CD4-positive, alpha-beta T cell treated with Interleukin-6 at 100 ng/mL for 8 hours (primary cell): ENCODE measurements around the gene SLC25A11.
"Not testable (repeated sequence)": the region's sequence is repeated elsewhere in the genome, so short reads cannot be mapped to it uniquely, and the experiment has no call there.

Experiments
- DNase-seq: peaks from one replicate; pipeline ENCODE4 v3.0.0-alpha.2; 2020; ENCODE audit warnings: mixed read lengths, low spot score

Gene SLC25A11

DNA sequence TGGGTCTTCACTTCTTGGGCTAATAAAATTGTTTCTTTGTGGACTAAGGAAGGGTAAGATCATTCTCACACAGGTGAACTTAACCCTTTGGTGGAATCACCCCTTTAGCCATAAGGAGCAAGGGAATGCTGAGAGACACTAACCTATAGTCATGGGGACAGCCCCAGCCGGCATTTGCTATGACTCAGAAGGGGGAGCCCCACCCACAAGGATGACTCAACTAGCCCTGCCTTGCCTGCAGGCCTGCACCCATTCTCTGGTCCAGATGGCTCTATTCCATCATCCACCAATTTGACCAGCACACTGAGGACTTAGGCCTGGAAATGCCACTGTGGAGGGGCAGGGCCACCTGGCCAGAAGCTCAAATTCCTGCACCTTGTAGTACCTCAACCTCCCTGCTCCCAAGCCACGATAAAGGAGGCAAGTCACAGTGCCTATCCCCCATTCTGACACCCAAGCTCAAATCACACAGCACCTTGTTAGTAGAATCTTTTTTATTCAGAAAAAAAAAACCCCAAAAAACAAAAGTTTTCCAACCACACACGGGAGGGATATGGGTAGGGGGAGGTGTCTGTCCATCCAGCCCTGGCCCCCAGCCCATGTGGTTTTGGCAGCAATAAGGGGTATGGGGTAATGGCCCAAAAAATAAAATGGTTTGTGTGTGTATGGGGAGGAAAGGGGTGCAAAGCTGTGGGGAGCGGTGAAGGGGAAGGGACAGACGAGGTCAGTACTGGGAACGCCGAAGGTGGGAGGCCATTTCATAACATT is 5.5 kb upstream of the SLC25A11 start:
- peak; percentile 72 for DNase-seq

DNA sequence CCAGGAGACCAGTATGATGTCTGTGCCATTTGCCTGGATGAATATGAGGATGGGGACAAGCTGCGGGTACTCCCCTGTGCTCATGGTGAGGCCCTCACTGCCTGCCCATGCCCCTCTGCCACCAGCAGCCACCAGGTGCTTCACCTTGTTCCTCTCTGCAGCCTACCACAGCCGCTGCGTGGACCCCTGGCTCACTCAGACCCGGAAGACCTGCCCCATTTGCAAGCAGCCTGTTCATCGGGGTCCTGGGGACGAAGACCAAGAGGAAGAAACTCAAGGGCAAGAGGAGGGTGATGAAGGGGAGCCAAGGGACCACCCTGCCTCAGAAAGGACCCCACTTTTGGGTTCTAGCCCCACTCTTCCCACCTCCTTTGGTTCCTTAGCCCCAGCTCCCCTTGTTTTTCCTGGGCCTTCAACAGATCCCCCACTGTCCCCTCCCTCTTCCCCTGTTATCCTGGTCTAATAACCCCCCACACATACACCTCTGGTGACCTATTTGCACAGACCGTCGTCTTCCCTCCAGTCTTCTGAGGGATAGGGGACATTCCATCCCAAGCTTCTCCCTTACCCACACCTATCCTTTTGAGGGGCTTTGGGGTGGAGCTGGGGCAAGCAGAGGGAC is 4.8 kb upstream of the SLC25A11 start:
- no peak for DNase-seq

DNA sequence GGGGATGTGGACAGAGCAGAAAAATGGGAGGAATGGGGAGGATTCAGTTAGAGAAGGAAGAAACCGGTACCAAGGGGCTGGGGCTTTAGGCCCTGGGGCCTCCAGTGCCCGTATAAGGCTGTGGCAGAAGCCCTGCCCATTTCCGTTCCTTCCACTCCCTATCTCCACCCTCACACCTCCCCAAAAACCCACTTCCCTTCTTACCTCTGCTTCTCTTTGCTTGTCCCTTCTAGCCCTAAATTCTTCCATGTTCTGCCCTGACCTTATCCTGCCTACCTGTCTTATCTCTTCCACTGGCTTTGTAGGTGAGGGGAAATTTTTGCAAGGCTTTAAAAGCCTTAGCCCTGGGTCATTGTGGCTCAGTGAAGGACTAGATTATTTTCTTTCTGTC is 4.3 kb upstream of the SLC25A11 start:
- DNase-seq: peak; percentile 70

DNA sequence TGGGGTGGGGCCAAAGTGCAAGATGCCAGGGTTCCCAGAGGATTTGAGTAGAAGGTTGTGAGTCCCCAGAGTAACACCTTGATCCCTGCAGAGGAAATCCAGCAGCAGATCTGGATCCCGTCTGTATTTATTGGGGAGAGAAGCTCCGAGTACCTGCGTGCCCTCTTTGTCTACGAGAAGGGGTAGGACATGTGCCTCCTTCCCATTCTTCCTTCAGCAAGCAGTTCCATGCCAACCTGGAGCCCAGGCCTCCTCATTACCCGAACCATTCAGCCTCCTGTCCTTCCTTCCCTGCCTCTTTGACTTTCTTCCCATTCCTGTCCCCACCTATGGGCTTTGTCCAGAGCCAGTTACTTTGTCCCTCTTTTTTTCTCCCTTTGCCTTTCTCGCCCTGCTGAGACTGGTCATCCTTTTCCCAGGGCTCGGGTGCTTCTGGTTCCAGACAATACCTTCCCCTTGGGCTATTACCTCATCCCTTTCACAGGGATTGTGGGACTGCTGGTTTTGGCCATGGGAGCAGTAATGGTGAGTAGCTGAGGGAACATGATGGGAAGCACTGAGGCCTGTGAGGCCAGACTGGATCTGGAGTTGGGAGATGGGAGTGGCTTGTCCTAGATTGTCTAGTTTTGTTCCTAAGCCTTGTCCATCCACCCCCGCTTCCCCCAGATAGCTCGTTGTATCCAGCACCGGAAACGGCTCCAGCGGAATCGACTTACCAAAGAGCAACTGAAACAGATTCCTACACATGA is 3.1 kb upstream of the SLC25A11 start:
- DNase-seq: no peak

DNA sequence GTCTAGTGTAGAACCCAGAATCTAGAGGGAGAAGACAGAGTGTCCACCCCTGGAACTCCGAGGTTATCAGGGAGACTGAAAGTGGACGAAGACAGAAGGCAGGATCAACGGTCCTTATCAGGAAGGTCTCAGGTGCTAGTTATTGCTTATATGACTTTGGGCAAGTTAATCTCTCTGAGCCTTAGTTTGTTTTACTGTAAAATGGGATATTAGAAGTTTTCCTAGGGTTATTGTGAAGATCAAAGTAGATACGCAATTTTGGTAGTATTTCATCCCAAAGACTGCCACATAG is 1.4 kb upstream of the SLC25A11 start:
- no peak for DNase-seq

DNA sequence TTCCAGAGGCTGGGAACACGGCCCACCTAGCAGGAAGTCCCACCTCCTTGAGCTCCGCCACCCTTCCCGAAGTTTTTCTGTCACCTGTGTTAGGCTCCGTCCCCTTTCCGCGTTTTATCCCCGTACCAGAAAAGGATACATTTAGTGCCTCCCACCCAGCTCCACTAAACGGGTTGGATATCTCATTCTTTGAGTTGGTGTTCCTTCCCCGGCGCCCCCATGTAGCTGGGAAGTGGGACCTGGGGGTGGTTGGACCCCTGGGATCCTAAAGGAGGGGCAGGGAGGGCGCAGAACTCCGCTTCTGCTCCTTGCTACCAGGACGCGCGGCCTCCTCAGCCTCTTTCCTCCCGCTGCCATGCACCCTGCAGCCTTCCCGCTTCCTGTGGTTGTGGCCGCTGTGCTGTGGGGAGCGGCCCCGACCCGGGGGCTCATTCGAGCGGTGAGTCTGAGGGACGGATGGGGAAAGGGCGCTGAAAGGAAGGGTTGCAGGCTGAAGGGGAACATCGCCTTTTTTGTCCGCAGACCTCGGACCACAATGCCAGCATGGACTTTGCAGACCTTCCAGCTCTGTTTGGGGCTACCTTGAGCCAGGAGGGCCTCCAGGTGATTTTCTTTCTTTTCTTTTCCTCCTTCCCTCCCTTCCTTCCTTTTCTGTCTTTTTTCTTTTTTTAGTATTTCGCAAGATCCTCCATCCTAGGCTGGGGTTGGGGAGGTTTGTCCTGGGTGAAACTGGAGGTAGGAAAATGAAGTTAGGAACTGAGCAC is 891 bp upstream of the SLC25A11 start:
- peak; percentile 39 for DNase-seq

DNA sequence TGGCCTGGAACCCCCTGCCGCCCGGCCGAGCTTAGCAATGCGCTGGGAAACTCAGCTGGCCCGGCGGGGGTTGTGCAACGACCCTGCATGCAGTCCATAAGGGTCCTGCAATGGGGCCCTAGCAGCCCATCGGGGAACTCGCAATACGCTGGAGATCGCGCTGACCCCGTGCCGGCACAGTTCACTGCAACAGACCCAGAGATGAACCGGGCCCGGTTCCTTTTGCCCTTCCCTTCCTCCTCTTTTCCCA is 375 bp downstream of the SLC25A11 start:
- DNase-seq: no peak

DNA sequence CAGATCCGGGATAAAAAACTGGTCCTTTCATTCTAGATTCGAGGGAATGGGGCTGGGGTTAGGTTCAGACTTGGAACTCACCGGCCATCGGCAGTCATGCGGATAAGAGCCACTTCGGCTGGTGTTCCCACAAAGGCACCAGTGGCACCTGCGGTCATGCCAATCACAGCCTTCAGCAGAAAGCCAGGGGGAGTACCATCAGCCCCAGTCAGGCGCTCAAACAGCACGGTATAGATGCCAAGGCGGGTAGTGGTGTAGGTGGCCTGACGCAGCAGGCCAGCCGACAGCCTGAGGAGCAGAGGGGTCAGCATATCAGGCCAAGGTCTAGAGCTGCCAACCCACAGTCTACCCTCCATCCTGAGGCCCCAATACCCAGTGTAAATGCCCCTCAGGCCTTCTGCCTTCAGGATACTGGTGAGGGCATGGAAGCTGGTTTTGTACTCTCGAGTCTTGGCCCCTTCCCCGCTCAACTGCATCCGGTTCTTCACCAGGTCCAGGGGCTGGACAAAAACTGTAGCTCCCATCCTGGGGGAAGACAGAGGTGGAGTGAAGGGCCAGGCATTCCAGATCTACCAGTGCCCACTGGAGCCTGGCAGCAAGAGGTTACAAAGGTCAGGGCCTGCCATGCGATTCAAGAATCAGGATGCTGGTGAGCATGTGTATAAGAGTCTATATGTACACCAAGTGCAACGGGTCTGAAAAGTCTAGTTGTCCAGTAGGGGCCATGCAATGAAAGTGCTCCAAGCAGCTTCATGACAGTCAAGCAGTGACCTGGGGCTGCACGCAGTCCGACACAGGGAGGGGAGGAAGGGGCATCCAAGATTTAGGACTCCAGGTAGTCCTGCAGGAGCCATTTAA is 929 bp downstream of the SLC25A11 start:
- no peak for DNase-seq

DNA sequence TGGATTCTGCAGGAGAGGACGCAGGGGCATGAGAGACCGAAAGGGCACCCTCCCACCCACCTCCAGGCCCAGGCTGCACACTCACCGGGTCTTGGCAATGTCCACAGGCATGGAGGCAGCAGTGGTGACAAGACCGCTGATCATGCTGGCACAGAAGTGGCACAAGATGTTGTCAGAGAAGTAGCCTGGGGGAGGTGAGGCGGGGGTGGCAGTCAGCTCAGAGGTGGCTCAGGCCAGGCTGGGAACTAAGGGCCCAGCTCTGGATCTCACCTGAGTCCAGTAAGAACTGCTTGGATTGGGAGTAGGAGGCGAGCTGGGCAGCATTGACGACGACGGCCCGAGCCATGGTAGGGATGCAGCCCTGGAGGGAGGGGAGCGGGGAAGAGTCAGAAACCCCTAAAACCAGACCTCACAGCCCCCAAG is 1.8 kb downstream of the SLC25A11 start:
- no peak for DNase-seq

DNA sequence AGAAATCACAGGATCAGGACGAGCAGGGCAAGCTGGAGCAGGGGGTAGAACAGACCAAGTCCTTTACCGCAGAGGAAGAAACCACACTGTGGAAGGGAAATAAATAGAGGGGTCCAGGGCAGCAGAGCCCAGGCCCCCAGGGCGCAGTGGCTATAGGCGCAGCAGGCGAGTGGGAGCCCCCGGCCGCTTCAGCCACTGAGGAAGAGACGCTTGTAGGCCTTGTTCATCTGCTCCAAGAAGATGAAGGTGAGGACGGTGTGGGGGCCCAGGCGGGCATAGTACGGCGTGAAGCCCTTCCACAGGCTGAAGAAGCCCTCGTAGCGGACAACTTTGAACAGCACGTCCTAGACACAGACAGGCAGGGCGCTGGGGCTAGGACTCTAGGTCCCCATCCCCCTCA is 2.3 kb downstream of the SLC25A11 start:
- no peak for DNase-seq

DNA sequence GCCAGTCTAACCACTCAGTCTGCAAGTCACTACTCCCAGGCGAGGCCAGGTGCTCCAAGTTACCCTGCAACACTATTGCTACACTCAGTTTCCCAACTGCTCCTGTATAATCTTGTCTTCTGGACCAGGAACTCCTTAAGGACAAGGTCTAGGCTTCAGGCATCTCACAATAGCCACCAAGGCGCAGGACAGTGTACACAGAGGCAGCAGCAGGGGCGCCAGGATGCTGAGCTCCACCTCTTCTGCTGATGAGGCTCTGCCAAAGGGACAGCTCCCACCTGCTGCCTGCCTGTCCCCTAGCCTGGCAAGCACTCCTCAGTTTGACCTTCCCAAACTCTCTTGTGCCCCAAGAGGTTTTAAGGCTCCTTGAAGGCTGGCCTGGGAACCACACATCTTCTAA is 3.4 kb downstream of the SLC25A11 start:
- no peak for DNase-seq

DNA sequence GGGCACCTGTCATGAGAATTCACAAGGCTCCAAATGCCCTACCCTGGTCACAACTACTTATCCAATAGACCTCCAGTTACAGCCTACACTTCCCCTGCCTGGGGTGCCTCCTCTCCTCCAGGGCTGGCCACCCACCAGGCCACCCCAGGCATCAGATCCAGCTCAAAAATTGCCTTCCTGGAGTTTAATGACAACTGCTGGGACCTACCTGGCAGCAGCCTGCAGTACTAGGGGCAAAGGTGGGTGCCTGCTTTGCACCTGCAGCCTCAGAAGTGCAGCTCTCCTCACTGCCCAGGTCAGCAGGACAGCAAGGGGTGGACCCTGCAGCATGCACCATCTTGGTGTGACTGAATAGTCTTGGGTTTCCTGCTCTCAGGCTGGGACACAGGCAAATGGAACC is 4.2 kb downstream of the SLC25A11 start:
- no peak for DNase-seq

DNA sequence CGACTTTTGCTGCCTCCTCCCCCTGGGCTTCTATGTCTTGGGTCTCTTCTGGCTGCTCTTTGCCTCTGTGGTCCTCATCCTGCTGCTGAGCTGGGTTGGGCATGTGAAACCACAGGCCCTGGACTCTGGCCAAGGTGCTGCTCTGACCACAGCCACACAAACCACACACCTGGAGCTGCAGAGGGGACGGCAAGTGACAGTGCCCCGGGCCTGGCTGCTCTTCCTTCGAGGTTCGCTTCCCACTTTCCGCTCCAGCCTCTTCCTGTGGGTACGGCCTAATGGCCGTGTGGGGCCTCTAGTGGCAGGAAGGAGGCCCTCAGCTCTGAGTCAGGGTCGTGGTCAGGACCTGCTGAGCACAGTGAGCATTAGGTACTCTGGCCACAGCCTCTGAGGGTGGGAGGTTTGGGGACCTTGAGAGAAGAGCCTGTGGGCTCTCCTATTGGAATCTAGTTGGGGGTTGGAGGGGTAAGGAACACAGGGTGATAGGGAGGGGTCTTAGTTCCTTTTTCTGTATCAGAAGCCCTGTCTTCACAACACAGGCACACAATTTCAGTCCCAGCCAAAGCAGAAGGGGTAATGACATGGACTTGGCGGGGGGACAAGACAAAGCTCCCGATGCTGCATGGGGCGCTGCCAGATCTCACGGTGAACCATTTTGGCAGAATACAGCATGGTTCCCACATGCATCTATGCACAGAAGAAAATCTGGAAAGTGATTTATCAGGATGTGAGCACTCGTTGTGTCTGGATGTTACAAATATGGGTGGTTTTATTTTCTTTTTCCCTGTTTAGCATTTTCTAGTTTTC is 5.5 kb downstream of the SLC25A11 start:
- no peak for DNase-seq

DNA sequence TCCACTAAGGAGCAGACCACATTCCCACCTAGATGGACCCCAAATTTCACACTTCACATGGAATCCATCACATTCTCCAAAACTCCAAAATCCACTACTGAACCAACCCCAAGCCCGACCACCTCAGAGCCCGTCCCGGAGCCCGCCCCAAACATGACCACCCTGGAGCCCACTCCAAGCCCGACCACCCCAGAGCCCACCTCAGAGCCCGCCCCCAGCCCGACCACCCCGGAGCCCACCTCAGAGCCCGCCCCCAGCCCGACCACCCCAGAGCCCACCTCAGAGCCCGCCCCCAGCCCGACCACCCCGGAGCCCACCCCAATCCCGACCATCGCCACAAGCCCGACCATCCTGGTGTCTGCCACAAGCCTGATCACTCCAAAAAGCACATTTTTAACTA is 6.2 kb downstream of the SLC25A11 start:
- DNase-seq: no peak

DNA sequence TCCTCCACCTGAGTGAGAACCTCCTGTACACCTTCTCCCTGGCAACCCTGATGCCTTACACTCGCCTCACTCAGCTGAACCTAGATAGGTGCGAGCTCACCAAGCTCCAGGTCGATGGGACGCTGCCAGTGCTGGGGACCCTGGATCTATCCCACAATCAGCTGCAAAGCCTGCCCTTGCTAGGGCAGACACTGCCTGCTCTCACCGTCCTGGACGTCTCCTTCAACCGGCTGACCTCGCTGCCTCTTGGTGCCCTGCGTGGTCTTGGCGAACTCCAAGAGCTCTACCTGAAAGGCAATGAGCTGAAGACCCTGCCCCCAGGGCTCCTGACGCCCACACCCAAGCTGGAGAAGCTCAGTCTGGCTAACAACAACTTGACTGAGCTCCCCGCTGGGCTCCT is 7.1 kb downstream of the SLC25A11 start:
- no peak for DNase-seq

DNA sequence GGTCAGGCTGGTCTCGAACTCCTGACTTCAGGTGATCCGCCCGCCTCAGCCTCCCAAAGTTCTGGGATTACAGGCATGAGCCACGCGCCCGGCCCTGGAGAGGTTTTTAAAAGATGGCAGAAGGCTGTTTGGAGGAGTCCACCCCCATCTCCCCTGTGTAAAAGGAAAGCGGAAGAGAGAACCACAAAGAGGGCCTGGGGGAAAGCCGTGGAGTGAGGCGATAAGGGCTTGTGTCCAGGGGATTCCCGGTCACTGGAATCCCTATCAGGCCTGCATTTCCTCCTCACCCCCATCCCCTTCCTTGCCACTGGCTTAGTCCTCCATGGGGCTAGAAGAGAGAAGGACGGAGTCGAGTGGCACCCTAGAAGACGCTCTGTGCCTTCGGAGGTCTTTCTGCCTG is 7.9 kb downstream of the SLC25A11 start, which contains the start of gene GP1BA:
Gene GP1BA (plus strand): TSS at position 315 of the 400 bp plus-strand sequence. CDS start 328 bp downstream, outside the sequence.
- DNase-seq: no peak

DNA sequence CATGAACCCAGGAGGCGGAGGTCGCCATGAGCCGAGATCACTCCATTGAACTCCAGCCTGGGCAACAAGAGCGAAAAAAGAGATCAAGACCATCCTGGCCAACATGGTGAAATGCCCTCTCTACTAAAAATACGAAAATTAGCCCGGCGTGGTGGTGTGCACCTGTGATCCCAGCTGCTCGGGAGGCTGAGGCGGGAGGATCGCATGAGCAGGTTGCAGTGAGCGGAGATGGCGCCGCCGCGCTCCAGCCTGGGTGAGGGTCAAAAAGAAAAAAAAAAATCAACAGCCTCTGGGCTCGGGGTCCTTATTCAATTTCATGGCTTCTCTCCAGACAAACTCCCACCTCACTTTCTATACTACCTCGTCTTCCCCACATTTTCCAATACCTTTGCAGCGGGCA is 11.0 kb downstream of the SLC25A11 start:
- DNase-seq: no peak

DNA sequence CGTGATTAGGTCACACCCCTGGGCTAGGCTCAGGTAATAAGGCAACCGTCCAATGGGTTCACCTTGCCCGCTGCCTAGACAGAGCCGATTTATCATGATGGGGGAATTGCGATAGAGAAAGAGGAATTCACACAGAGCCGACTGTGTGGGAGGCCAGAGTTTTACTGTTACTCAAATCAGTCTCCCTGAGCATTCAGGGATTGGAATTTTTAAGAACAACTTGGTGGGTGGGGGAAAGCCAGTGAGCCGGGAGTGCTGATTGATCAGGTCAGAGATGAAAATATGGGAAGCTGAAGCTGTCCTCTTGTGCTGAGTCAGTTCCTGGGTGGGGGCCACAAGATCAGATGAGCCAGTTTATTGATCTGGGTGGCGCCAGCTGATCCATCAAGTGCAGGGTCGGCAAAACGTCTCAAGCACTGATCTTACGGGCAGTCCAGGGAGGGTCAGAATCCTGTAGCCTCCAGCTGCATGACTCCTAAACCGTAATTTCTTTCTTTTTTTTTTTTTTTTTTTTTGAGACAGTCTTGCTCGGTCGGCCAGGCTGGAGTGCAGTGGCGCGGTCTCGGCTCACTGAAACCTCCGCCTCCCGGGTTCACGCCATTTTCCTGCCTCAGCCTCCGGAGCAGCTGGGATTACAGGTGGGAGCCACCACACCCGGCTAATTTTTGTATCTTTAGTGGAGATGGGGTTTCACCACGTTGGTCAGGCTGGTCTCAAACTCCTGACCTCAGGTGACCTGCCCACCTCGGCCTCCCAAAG is 13.1 kb downstream of the SLC25A11 start:
- DNase-seq: not testable (repeated sequence)

DNA sequence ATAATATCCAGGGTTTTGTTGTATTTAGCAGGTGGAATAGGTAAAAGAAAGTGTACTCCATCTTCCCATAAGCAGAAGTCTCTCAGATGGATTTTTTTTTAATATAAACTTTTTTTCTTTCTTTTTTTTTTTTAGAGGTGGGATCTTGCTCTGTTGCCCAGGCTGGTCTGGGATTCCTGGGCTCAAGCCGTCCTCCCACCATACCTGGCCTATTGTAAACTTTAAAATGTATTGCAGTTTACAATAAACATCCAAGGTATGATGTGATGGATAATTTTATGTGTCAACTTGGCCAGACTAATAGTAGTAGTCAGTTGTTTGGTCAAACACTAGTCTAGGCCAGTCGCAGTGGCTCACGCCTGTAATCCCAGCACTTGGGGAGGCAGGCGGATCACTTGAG is 18.5 kb downstream of the SLC25A11 start:
- no peak for DNase-seq

DNA sequence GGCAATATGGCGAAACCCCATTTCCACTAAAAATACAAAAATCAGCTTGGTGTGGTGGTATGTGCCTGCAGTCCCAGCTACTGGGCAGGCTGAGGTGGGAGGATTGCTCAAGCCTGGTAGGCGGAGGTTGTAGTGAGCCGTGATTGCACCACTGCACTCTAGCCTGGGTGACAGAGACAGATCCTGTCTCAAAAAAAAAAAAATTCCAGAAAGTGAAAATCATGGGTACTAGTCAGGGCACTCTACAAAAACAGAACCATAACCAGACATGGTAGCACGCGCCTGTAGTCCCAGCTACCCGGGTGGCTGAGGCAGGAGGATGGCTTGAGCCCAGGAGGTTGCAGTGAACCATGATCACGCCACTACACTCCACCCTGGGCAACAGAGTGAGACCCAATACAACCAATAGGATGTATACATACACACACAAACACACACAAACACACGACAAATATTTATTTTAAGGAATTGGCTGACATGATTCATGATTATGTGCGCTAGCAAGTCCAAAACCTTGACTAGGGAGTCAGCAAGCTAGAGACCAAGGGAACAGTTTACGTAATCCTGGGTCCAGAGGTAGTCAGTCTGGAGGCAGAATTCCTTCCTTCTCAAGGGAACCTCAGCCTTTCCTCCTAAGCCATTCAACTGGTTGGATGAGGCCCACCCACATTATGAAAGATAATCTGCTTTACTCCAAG is 19.3 kb downstream of the SLC25A11 start:
- no peak for DNase-seq
